ENCODE results near the gene OSER1.
"Not testable (repeated sequence)": the region's sequence is repeated elsewhere in the genome, so short reads cannot be mapped to it uniquely, and the experiment has no call there.

OSER1 gene

GRCh38 chr20:44210406-44211176 is at the start of gene OSER1:
Gene OSER1, minus strand, starts transcription at chr20:44210771. Its CDS starts 3,814 bp downstream, at chr20:44206957.
- peak; percentile 96 for DNase-seq (ENCODE audit: low read depth)

- DNase-seq (ENCODE audit: low read depth), result no peak
Measured at GRCh38 chr20:44258226-44258890, 47.8 kb upstream of the OSER1 start.

DNA sequence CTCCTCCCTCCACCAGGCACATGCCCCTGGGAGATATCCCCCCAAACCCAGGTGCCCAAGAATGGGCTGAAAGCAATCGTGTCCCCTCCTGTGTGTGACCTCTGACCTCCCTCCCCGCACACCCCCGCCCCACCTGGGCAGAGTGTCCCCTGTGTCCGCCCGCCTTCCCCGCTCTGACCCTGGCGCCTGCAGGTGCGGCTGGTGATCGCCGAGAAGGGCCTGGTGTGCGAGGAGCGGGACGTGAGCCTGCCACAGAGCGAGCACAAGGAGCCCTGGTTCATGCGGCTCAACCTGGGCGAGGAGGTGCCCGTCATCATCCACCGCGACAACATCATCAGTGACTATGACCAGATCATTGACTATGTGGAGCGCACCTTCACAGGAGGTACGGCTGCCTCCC is 46.4 kb upstream of the OSER1 start:
- no peak for DNase-seq (ENCODE audit: low read depth)

DNA sequence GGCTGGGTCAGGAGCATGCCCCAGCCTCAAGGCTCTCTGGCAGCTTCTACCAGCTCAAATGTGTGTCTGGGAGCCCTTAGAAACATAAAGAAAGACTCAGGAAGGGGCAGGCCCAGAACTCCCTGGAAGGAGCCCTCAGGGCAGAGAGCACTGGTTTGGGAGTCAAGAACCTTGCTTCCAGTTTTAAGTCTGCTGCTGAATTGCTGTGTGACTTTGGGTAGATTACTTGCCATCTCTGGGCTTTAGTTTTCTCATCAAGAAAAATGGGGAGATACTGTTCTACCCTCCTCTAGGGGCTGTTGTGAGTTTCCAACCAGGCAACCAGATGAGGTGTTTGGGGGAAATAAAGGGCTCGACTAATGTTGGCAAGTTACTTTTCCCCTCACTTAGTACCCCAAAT is 45.4 kb upstream of the OSER1 start:
- no peak for DNase-seq (ENCODE audit: low read depth)

DNA sequence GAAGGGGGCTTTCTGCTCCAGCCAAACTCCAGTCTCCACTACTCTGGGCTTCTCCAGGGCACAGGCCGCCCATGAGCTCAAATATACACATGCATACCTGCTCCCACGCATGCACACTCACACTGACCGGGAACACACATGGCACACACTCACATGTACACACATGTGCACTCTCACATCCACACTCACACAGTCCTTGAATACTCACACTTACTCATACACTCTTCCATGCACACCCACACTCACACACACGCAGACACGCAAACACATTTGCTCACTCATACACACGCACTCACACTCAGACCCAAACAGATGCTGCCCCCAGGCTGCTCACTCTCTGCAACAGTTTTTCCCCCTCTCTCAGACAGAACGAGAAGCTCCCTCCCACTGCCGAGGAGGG is 43.5 kb upstream of the OSER1 start:
- DNase-seq (ENCODE audit: low read depth), result no peak

DNA sequence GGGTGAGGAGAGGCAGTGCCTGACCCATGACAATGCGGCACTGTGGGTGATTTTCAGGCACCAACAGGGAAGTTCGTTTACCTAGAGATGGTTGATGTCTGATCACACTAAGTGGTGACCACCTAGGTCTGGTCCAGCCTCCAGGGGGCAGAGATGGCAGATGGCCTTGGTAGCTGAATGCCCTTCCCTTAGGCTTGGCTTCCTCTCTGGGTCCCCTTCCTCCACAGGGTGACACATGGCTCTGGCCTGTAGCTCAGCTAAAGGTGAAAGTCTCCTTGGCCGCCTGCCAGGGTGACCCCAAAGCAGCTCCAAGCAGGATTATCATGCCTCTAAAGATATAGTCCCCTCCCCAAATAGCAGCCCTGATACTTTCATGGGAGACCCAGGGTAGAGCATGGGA is 43.0 kb upstream of the OSER1 start:
- DNase-seq (ENCODE audit: low read depth), result no peak

- DNase-seq (ENCODE audit: low read depth), result no peak
Measured at GRCh38 chr20:44251284-44251683, 40.7 kb upstream of the OSER1 start.

DNA sequence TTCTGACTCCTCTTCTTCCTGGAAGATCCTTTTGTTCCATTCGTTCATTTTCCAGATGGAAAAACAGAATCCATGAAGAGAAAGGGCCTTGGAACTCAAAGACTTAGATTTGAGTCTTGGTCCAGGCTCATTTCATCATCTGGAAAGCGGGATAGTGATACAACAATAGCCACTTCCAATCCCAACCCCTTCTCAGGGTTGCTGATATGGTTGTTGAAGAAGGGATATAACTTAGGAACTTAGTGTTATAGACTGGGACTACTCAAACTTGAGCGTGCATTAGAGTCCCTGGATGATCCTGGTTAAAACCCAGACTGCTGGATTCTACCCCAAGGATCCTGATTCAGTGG is 37.8 kb upstream of the OSER1 start:
- DNase-seq (ENCODE audit: low read depth), result no peak

- DNase-seq (ENCODE audit: low read depth), result no peak
Measured at GRCh38 chr20:44247586-44248409, 37.2 kb upstream of the OSER1 start.

- no peak for DNase-seq (ENCODE audit: low read depth)
Measured at GRCh38 chr20:44247131-44247571, 36.6 kb upstream of the OSER1 start, which contains the start of gene GDAP1L1. Gene GDAP1L1, plus strand, starts transcription at chr20:44247308. Its CDS starts 27 bp downstream, at chr20:44247335.

DNA sequence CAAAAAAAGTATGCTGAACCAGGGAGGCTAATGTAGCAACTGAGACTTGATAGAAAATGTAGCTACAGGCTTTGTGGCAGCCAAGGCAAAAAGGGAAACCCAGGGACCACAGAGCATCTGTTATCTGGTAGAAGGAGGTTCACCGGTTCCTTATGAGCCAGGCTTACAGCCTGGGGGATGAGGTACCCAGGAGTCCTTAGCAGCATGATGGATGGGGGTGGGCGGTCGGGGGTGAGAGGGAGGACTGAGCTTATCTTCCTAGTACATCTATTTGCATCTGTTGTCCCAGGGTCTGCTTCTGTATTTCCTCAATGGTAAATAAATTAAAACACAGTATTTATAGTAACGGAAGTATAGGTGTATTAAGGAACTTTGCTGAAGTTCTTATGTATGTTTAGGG is 35.4 kb upstream of the OSER1 start:
- no peak for DNase-seq (ENCODE audit: low read depth)

- DNase-seq (ENCODE audit: low read depth), result no peak
Measured at GRCh38 chr20:44241796-44242195, 31.2 kb upstream of the OSER1 start.

DNA sequence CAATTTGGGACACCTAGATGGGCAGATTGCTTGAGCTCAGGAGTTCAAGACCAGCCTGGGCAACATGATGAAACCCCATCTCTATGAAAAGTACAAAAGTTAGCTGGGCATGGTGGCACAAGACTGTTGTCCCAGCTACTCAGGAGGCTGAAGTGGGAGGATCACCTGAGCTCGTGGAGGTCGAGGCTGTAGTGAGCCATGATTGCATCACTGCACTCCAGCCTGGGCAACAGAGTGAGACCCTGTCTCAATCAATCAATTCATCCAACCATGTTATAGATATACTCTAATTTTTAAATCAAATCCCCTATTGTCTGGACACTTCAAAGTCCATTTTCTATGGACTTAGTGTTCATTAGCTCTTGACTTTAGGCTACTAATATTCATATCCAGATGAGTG is 26.3 kb upstream of the OSER1 start:
- not testable (repeated sequence) for DNase-seq (ENCODE audit: low read depth)

- DNase-seq (ENCODE audit: low read depth), result no peak
Measured at GRCh38 chr20:44235702-44236101, 25.1 kb upstream of the OSER1 start.

DNA sequence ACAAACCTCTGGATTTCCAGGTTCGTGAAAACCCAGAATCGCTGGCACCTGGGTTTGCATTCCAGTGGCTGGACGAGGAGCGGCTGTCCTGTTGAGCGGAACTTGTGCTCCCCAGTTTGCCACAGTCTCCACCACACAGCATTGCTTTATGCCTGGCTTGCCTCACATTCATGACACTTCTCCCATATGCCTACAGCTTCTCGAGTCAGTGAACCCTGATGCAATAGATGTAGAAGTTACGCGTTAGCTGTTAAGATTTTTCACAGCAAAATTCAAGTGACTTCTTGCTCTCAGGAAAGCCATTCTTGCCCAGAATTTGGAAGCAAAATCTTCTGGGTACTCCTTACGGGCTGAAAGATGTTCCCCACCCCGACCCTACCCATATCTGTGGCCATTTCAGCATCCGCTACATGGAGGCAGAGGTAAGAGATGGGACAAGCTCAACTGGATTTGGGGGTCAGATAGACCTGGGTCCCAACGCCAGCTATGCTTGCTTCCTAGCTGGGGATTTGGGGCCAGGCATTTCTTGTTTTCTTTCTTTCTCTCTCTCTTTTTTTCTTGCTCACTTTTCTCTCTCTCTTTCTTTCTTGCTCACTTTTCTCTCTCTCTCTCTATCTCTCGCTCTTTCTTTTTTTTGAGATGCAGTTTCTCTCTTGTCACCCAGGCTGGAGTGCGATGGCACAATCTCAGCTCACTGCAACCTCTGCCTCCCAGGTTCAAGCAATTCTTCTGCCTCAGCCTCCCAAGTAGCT is 24.2 kb upstream of the OSER1 start:
- DNase-seq (ENCODE audit: low read depth), result no peak

DNA sequence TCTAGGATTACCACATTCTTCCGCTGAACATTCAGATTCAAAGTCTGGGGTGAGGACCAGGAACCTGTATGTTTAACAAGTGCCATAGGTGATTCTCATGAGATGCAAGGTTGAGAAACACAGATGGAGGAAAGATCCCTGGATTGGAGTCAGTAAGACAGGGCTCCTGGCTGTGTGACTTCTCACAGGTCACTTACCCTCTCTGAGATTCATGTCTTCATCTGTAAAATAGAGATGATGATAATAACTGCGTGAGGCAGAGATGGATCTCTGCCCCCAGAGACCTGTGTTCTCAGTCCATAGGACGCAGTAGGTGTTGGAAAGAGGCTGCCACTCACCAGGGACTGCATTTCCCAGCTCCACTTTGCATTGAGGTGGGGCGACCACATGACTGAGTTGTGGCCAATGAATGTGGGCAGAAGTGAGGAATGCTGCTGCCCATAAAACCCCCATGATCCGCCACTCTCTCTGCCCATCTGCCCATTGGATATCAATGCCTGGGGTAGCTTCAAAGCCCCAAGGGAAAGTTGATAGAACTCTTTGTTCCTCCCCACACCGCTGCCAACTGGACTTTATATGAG is 23.0 kb upstream of the OSER1 start:
- no peak for DNase-seq (ENCODE audit: low read depth)

DNA sequence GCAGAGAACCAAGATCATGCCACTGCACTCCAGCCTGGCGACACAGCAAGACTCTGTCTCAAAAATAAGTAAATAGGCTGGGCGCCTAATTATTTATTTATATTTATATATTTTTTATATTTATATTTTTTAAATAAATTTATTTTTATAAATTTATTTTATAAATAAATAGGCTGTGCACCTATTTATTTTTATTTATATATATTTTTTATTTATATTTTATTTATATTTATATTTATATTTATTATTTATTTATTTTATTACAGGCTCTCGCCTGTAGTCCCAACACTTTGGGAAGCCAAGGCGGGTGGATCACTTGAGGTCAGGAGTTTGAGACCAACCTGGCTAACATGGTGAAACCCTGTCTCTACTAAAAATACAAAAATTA is 21.9 kb upstream of the OSER1 start:
- not testable (repeated sequence) for DNase-seq (ENCODE audit: low read depth)

DNA sequence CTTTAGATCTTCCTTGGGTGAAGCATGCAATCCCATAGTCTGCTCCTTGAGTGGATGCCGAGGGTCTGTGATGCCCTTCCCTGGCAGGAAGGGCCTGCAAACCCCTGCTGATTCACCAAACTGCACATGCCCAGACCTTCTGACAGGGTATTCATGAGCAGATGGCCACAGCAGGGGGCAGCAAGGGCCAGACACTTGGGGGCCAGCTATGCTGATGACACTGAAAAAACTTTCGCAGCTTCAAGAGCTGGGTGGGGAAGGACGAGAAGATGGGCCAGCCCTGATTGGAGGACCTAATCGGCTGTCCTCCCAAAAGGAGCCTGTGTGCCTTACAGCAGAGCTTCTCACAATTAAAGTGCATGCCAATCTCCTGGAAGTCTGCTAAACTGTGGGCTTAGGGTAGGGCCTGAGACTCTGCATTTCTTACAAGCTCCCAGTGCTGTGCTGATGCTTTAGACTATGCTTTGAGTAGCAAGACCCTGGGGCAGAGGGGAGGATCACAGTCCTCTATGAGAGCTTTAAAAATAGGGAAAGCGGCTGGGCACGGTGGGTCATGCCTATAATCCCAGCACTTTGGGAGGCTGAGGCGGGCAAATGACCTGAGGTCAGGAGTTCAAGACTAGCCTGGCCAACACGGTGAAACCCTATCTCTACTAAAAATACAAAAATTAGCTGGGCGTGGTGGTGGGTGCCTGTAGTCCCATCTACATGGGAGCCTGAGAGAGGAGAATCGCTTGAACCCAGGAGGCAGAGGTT is 21.3 kb upstream of the OSER1 start:
- DNase-seq (ENCODE audit: low read depth), result no peak

DNA sequence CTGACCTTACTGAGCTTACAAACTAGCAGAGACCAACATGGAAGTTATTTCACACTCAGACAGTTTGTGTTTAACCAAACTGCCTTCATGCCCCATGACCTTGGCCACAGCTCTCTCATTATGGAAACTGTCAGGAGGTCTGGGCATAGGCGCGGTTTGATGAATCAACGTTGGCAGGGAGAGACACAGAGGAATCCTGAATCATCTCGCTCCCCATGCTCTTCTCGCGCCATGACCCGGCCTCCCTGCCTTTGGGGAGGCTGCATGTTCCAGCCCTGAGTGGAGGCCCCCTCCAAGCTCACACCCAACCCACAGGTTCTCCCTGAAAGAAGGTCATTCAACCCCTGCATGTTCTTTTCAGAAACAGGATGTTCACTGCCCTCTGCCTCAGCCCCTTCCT is 20.6 kb upstream of the OSER1 start:
- no peak for DNase-seq (ENCODE audit: low read depth)

DNA sequence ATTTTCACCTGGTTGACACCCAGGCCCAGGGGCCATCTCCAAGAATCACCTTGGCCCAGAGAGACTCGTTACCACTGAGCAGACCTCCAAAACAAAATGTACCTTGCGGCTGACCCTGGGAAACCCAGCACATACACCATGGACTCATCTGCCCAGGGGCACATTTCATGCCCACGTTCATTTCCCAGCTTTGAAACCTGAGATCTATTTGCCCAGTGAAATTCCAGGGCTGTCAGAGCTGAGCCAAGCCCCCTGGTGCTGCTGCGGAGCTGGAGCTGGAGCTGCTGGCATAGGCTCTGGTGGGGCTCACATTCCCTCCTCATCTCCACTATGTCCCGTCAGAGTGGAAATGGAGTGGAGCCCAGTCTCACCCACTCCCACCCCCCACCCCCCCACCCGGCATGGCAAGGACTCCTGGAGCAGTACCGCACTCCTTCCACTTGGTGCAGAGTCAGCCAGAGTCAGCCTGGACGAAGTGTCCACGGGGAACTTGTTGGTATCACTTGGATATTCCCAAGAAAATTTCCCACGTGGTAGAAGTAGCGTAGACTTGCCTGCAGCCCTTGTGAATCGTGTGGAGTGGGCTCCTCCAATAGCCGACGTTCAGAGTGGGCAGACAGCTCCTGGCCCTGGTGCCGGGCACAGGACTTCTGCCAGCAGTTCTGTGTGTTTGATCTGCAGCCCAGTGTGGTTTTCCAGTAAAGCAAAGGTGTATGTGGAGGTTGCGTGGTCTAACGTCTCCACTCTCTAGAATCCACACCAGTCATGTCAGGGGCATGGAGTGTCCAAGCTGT is 18.1 kb upstream of the OSER1 start:
- no peak for DNase-seq (ENCODE audit: low read depth)
